DND-41 (cell line): ENCODE results near the gene MTX1.

ENCODE experiments used
- CTCF ChIP-seq: IDR thresholded peaks from 2 replicates; pipeline ENCODE4 v1.5.1; 2012; ENCODE audit warnings: borderline replicate concordance, low read length, moderate library complexity, mild to moderate bottlenecking; ENCODE audit not compliant: poor library complexity, severe bottlenecking; ENCODE audit errors: extremely low read depth
- EZH2 ChIP-seq: IDR thresholded peaks from 3 replicates; pipeline ENCODE4 v1.6.1; 2012; ENCODE audit warnings: borderline replicate concordance, low read depth, mild to moderate bottlenecking, moderate library complexity, low read length, inconsistent platforms; ENCODE audit not compliant: severe bottlenecking

GRCh38 chr1:155247667-155248553 lies 39.4 kb downstream of the MTX1 start:
- TF ChIP-seq CTCF (no peak), EZH2 (no peak)
